Activated CD4-positive, alpha-beta T cell treated with anti-CD3 and anti-CD28 coated beads, Interleukin-2, Interleukin-4, amounts not matched to agents 100 ng/mL and 50 ng/mL, durations not matched to agents 16 hours and 8 hours (primary cell): Measurements from ENCODE around the gene MSLN.
"Not testable (repeated sequence)": the region's sequence is repeated elsewhere in the genome, so short reads cannot be mapped to it uniquely, and the experiment has no call there.

ENCODE experiments used
- DNase-seq: peaks from one replicate; pipeline ENCODE4 v3.0.0-alpha.2; 2020; ENCODE audit warnings: low spot score

The MSLN gene

DNA sequence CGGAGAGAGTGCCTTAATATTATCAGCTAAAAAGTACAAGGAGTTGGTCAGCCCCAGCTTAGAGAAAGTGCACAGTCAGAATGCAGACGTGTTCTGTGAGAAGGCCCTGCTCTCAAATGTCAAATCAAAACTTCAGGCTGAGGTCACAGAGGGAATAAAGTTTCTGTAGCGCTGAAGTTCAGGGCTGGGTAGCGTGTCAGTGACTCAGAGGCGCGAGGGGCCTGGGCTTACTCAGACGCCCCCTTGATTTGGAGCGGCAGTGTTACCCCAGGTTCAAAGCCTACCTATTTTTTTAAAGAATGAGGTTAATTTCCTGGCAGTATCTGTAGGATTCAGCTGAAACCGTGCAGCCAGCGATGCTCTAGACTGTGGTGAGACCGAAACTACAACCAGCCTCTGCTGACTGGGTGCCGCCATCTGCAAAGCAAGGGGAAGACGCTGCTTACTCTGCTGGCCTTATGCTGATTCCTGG, 24.5 kb upstream of the MSLN start:
- DNase-seq: peak; percentile 90

DNA sequence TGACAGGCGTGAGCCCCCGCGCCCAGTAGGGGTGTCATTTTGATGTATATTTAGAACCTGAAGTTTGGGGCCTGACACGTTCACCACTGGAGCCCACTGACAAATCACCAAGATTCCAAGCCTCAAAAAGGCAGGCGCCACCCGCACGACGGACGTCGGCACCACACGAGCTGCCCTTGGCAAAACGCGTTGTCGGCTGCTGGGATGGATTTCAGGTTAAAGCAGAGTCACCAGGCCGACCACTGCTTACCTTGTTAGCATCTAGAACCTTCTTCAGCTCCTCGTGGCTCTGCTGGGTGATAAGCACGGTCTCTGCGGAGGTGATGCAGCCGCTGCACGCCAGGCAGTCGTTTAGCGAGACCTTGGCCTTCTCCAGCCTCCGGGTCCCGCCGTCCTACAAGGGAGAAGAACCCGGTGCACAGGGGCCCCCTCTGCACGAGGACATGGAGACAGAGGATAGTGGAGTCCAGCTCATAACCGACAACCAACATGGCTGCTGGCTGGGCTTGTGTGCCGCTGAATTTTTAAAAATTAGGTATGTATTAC, 23.5 kb upstream of the MSLN start:
- DNase-seq: no peak

DNA sequence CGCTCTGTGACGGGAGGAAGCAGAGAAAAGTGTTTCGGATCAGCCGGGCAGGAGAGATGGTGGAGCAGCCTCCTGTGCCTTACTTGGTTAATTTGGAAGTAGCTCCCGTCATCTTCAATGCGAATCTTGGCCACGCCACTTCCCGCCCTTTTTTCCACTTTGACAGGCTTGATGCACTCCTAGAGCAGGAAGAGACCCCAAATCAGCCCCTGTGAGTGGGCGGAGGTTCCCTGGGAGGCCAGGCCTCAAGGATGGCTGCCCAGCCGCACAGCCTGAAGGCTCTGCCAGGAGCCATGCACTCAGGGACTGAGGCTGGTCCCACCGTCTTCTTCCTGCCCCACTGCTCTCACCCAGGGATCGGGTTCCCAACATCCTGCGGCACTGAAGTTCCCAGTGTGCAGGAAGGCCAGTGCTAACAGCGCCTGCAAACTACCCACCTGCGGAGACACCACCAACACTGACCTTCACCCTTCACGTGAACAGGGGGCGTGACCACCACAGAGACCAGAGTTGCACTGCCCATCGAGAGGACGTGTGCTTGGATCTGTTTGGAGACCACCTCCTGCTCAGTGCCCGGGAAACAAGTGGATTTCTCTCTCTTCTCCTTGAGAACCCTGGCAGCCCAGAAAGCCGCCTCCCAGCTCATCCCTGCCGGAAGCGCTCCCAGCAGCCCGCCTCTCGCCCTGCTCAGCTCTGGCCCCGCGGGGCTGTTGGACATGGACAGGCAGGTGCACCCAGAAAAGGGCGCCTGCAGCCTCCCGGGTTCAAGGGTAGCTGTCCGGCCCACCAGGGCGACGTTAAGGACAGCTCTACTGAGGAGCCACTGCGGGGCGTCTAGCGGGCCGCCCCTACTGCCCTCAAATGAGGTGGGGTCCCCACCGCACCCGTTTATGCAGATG, 20.7 kb upstream of the MSLN start:
- DNase-seq: no peak

DNA sequence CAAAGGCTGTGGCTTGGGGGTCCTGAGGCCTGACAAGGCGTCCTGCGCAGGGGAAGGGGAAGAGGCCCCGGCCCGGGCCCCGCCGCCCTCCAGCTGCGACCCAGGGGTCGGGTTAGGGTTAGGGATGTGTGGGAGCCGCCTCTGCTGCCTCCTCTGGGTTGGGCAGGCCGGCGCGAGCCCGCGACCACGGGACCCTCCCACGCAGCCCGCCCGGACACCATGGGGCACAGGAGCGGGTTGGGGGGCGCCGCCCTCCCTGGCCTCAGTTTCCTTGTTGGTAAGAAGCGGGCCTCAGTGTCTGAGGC, 20.1 kb upstream of the MSLN start:
- DNase-seq: no peak

DNA sequence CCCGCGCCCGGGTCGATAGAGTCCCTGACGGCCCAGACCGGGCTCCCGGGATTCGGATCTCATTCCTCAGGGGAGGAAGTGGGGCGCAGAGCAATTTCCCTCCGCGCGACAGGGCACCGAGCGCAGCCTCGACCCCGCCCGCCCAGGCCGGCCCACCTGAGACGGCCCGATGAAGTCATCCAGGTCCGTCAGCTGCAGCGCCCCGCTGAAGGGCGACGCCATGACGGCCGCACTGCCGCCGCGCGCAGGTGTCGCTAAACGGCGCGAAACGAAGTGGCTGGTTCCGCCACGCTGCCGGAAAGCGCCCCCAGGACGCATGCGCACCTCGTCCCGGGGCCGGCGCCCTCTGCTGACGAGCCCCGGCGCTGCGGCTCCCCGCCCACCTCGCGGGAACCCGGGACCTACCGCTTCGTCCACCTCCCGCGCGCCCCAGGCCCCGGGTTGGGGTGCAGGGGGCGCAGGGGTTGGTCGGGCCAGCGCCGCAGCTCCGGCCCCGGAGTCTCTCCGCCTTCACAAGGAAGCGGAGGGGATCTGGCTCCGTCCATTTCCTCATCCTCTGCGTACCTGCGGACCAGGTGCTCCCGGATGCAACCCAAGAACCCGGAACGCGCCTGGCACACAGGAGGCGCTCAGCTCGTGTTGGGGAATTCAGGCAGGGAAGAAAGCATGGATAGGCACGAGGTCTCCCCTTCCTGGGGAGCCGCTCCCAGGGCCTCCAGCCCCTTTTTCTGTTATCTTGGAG, 19.6 kb upstream of the MSLN start, which contains the start of gene CIAO3:
Gene CIAO3, minus strand, starts transcription at position 234 of the 742 bp plus-strand sequence. Its CDS starts 12 bp downstream, at position 222.
- peak; percentile 92 for DNase-seq

DNA sequence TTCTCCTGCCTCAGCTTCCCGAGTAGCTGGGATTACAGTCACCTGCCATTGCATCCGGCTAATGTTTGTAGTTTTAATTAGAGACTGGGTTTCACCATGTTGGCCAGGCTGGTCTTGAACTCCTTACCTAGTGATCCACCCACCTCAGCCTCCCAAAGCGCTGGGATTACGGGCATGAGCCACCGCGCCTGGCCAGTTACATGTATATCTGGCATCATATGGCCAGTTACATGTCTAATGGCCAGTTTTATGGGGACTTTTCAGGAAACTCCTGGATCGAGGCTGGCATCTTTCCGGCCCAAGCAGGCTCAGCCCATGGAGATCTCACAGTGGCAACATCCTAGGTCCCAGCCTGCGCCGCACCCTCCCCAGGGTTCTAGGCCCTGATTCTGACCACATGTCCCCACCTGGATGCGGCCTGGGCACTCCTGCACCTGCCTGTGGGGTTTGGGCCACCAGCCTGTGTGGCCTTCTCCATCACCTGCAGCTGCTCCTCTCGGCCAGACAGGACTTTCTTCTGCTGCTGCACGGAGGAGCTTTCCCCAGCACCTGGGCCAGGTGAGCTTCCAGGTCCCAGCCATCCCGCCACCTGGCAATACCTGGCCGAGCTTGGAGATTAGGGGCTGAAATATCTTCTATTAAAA, 18.4 kb upstream of the MSLN start:
- no peak for DNase-seq

DNA sequence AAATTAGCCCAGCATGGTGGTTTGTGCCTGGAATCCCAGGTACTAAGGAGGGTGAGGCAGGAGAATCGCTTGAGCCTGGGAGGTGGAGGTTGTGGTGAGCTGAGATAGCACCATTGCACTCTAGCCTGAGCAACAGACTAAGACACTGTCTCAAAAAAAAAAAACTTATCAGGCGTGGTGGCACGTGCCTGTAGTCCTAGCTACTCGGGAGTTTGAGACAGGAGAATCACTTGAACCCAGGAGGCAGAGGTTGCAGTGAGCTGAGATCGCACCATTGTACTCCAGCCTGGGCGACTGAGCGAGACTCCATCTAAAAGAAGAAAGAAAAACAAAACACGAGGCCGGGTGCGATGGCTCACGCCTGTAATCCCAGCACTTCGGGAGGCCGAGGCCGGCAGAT, 17.6 kb upstream of the MSLN start:
- not testable (repeated sequence) for DNase-seq

DNA sequence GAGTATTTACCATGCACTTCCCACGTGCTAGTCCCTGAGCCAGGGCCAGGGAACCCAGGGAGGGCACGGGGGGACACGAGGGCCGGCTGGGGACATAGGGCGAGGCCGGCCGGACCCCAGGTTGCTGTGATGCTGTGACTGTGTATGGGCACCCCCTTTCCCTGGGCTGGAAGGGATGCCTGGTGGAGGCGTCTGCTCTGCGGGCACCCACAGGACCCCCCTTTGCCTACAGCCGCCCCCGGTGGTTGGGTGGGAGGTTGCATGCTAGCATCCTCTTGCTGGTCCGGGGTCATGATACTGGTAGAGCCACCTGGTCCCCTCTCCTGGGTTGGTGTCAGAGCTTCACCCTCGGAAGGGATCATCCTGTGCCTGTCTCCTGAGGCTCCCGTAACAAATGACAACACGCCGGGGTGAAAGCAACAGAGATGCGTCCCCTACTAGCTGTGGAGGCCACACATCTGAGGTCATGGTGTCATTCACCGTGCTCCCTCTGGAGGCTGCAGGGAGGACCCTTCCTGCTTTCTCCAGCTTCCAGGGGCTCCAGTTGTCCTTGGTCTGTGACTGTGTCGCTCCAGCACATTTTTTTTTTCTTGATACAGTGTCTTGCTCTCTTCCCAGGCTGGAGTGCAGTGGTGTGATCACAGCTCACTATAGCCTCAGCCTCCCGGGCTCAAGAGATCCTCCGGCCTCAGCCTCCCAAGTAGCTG, 16.6 kb upstream of the MSLN start:
- DNase-seq: no peak

DNA sequence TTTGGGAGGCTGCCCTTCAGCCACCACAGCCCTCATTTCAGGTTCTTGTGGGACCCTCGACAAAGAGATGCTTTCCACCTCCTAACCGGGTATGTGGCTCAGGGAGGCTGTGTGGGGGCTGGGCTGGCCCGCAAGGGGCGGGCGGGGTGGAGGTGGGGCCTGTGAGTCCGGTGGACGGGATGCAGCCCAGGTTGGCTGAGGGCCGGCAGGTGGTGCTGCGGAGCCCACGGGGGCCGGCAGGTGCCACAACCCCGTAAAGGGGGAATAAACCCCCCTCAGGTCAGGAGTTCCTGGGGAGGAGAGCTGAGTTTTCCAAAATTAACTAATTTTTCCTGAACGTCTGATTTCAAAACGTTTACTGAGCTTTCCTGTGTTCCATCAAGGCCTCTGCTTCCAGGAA, 14.8 kb upstream of the MSLN start:
- no peak for DNase-seq

DNA sequence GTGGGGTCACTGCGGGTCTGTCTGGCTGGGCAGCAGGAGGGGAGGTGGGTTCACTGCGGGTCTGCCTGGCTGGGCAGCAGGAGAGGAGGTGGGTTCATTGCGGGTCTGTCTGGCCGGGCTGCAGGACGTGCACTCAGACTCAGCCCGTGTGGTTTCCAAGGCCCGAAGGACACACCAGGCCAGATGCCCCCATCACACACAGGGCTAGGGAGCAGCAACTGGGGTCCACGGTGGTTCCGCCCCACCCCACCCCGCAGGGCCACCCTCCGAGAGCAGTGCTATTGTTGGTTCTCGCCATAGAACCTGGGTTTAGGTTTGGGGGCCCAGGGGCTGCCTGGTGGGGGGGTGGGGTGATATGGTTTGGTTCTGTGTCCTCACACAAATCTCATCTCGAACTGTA, 13.9 kb upstream of the MSLN start:
- DNase-seq: no peak

DNA sequence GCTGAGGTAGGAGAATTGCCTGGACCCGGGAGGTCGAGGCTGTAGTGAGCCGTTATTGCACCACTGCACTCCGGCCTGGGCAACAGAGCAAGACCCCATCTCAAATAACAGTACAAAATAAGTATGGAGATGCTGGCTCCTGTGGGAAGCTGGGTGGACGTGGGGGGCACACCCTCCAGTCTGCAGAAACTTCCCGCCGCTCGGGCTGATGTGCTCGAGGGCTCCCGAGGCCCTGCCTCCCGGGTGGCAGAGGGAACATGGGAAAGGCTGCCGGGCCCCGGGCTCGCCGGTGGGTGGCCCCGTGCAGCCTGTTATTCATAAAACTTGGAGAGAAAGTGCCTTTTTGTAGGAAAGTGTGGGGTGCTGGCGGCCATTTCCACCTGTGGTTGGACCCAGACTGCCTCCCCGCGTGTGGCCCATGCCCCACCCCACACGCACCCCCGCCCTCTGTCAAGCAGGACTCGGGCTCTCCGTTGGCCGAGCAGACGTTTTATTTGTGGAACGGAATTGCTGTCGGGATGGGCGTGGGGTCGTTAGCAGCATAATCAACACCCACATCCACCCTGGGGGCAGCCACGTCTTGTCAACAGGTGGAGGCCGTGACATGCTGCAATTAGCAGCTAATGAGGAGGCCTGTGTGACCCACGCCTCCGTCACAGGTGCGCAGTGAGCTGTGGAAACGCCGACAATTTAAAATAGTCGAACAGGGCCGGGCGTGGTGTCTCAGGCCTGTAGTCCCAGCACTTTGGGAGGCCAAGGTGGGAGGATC, 12.4 kb upstream of the MSLN start:
- DNase-seq: no peak

DNA sequence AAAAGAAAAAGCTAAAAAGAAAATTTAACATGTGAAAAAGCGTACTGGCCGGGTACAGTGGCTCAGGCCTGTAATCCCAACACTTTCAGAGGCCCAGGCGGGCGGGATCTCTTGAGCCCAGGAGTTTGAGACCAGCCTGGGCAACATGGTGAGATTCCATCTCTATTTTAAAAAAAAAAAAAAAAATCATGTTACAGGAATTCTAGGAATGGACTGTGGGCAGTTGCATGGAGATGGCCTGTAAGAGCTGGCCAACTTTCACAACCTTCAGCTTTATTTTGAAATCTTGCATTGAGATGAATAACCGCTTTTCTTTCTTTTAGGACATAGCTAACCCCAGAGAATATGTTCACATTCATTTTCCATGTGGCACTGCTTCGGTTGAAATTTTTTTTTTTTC, 11.5 kb upstream of the MSLN start:
- no peak for DNase-seq

DNA sequence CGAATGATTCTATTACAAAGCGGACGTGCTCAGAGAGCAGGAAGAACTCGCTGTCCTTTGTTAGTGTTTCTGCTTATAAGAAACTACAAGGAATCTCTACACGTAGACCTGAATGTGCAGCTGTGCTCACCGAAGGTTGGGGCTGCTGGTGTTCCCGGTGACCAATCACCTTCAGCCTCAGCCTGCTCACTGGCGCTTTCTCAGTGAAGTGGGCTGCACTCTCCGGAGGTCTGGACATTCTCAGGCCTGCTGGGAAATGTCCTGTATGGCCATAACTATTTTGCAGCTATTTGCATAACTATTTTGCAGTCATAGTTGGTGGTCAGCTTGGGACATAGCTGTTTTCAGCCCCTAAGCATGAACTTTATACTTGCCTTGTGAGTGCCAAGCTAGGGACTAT, 10.0 kb upstream of the MSLN start:
- DNase-seq: no peak

DNA sequence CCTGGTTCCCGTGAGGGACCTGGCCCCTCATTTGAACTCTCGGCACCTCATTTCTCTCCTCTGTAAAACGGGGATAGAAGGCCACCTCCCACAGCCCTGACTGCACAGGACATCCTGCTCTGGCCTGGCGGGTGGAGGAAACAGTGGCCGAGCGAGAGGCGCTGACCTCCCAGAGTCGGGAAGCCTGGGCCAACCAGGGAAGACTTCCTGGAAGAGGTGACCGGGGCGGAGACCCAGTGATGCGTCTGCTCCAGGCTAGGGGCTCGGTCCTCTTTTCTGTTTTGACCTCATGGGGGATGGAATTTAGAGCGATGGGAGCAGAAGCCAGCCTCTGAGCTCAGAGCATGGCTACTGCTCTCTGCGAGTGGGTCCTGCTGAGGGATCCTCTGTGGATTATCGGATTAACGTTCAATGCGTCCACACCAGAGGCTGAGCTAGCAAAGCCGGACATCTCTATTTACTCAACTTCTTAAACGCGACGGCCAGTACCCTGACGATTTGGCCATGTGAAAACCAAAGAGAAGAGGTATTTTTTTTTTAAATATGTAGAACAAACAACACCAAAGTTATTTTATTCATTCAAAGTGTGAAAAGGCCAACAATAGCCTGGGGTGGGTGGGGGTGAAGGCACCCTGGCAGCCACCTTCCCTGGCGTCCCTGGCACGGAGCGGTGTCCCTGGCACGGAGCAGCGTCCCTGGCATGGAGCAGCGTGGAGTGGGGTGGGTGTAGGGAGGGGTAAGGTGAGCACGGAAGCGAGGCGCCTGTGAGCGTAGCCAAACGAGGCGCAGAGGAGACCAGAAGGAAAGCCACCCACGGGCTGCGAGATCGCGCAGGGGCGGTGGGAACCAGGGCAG, 9.2 kb upstream of the MSLN start:
- DNase-seq: no peak

DNA sequence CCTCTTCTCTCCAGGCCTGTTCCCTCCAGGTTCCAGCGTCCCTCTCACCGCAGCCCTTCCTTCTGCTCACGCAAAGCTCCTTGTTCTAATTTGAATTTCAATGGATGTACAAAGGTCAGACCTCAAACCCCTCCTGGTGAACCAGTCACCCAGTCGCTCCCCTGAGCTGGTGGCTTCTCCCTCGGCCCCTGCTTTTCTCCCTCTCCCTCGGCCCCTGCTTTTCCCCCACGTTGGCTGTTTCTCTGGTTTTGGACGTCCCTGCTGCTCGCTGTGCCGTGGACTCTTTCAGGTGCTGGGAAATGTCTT, 8.6 kb upstream of the MSLN start:
- no peak for DNase-seq

DNA sequence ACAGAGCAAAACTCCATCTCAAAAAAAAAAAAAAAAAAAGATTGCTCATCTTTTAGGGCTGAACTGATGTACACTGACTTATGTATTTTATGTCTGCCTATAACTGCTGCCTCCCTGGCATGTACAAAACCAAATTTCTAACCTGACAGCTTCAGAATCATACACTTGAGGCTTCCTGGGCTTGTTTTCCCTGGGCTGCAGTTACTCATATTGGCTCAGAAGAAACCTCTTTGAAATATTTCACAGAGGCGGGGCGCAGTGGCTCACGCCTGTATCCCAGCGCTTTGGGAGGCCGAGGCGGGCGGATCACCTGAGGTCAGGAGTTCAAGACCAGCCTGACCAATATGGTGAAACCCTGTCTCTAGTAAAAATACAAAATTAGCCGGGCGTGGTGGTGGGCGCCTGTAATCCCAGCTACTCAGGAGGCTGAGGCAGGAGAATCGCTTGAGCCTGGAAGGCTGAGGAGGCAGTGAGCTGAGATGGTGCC, 6.4 kb upstream of the MSLN start:
- not testable (repeated sequence) for DNase-seq

DNA sequence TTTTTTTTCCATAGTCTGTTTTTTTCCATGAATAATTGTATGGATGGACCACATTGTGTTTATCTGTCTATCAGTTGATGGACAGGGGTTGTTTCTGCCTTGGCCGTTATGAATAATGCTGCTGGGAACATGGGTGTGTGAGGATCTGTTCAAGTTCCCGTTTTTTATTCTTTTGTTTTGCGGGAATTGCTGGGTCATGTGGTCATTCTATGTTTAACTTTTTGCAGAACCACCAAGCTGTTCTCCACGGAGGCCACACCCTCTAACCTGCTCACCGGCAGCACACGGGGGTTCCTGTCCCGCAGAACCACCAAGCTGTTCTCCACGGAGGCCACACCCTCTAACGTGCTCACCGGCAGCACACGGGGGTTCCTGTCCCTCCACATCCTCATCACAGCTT, 5.9 kb upstream of the MSLN start:
- no peak for DNase-seq

DNA sequence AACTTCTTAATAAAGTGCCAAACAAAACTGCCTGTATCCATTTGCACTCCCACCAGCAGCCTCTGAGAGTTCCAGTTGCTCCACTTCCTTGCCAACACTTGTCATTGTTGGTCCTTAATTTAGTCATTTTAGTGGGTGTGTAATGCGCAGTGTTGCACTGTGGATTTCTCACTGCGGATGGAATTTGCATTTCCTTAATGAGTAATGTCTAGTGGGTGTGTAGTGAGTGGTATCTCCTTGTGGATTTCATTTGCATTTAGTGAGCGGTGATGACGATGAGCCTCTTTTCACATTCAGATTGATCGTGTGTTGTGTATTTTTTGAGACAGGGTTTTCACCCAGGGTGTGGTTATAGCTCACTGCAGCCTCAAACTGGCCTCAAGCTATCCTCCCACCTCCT, 4.1 kb upstream of the MSLN start:
- no peak for DNase-seq

DNA sequence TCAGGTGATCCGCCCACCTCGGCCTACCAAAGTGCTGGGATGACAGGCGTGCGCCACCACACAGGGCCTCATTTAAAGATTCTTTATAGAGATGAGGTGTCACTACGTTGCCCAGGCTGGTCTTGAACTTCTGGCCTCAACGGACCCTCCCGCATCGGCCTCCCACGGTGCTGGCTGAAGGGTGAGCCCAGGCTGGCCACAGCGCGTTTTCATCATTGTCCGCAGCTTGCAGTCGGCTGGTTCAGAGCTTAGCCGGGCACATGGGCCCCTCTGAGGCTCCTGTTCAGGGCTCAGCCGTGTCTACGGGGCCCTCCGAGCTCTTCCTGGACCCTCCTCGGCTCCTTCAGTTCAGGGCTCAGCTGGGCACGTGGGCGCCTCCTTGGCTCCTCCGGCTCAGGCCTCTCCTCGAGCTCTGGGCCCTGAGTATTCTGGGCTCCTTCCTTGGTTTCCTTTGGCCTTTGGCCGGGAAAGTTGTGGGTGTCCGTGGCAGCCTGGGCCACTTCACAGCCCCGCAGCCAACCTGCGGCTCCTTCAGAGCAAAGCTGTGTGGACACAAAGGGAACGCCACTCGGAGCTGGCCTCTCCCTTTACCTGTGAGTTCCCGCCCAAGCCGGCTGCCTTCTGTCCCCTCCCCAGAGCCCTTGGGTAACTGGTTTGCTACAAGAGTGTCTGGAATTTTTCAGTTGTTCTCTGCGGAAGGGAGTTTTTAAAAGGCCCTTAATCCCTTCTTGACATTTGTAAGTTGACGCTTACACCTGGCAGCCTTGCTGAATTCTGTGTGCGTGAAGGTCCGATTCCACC, 1.2 kb upstream of the MSLN start:
- DNase-seq: no peak
